ENCODE data around the gene CBX2.

The CBX2 gene

DNA sequence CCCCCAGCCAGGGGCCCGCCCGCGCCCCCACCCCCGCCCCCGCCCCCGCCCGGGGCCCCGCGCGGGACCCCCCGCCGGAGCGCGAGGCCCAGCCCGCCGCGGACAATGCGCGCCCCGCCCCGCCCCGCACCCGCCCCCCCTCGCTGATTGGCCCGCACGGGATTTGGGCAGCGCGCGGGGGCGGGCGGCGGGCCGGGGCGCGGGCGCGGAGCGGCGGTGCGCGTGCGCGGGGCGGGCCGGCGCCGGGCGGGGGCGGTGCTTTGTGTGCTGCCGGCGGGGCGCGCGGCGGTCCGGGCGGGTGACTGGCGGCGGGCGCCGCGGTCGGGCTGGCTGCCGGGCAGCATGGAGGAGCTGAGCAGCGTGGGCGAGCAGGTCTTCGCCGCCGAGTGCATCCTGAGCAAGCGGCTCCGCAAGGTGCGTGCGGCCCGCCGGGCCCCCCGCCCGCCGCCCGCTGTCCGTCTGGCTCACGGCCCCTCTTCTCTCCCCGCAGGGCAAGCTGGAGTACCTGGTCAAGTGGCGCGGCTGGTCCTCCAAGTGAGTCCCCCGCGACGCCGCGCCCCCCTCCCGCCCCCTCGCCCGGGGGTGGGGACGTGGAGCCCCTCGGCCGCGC, at the start of gene CBX2:
Gene CBX2 (plus strand): TSS at position 255 of the 610 bp plus-strand sequence. CDS start 88 bp downstream, at position 343.
- TF ChIP-seq CTCF (IDR thresholded peaks at IDR 0.05; ENCODE audit: borderline replicate concordance, control extremely low read depth, extremely low read depth, insufficient read depth, missing control alignments) = no peak
- in situ Hi-C loops (cut with MboI; ENCODE audit: low sequenced_read_pairs, unreplicated experiment) = no loop called here
- peak; percentile 97 for DNase-seq (ENCODE audit: low spot score)

DNA sequence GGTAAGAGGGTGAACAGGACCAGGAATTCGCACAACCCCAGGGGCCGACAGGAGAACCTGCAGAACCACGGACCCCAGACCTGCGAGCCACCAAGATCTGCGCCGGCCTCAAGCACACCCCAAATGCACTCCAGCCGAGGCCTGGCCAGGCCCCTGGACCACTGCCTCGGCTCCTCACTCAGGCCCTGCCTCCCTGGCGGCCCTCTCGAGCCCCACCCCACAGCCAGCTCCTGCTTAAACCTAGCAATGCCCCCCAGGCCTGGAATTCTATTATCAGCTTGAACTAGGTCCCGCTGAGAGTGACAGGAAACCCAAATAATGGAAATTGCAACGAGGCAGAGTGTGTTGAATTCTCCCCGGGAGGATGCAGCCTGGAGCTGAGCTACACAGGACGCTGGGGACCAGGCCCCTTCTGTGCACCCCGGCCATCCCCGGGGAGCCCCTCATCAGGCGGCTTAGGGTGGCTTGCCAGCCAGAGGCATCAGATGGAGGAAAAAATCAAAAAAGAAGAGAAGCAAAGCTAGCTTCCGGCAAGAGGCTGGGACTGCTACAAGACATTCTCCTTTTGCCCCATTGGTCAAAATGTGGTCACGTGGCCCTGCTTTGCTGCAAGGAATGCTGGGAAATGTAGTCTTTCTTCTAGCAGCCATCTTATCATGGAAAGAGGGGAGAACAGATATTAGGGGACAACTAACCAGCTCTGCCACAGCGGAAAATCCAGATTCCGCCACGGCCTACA, 49.6 kb upstream of the CBX2 start:
- no peak for TF ChIP-seq CTCF (IDR thresholded peaks at IDR 0.05; ENCODE audit: borderline replicate concordance, control extremely low read depth, extremely low read depth, insufficient read depth, missing control alignments)
- peak; percentile 97 for DNase-seq (ENCODE audit: low spot score)
- in situ Hi-C loops (cut with MboI; ENCODE audit: low sequenced_read_pairs, unreplicated experiment) = no loop called here

DNA sequence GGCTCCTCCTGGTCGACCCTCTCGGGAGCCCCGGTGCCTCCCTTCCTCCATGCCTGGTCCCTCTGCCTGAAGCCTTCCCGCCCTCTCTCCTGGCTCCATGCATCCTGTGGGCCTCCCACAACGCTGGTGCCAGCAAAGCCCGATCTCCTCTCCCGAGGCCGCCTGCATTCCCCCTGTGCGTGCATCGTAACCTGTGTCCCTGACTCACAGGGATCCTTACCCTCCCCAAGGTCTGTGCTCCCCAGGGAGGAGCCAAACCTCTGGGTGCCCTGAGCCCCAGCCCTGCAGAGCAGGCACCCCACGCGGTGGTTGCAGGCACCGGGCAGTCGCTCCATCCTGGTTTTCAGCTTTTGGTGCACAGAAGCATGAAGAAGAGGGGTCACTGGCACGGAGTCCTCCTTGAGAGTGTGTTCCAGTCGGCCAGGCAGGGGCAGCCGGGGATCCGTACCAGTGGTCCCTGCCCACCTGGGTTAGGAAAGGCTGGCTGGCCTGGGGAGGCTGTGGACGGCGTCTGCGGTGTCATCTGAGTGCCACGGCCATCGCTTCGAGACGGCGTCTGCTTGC, 49.0 kb upstream of the CBX2 start:
- no peak for DNase-seq (ENCODE audit: low spot score)
- no peak for TF ChIP-seq CTCF (IDR thresholded peaks at IDR 0.05; ENCODE audit: borderline replicate concordance, control extremely low read depth, extremely low read depth, insufficient read depth, missing control alignments)
- in situ Hi-C loops (cut with MboI; ENCODE audit: low sequenced_read_pairs, unreplicated experiment) = no loop called here

DNA sequence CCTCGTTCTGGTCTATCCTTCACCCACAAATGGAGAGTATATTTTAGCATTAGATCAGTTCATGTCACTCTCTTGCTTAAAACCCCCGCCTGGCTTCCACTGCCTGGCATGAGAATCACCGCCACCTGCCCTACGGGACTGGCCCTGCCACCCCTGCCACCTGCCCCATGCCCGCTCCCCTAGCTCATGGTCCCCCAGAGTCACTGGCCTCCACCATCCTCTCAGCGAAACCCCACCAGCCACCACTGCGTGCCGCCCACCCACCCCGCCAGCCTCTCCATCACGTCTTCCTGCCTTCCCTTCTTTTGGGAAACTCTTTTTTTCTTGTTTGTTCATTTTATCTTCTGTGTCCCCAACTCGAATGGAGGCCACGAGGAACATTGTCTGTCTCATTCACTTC, 48.2 kb upstream of the CBX2 start:
- in situ Hi-C loops (cut with MboI; ENCODE audit: low sequenced_read_pairs, unreplicated experiment) = no loop called here
- no peak for DNase-seq (ENCODE audit: low spot score)
- no peak for TF ChIP-seq CTCF (IDR thresholded peaks at IDR 0.05; ENCODE audit: borderline replicate concordance, control extremely low read depth, extremely low read depth, insufficient read depth, missing control alignments)

- TF ChIP-seq CTCF (IDR thresholded peaks at IDR 0.05; ENCODE audit: borderline replicate concordance, control extremely low read depth, extremely low read depth, insufficient read depth, missing control alignments) = no peak
- in situ Hi-C loops (cut with MboI; ENCODE audit: low sequenced_read_pairs, unreplicated experiment) = no loop called here
- no peak for DNase-seq (ENCODE audit: low spot score)
Observed at GRCh38 chr17:79730437-79730768, 47.5 kb upstream of the CBX2 start.

DNA sequence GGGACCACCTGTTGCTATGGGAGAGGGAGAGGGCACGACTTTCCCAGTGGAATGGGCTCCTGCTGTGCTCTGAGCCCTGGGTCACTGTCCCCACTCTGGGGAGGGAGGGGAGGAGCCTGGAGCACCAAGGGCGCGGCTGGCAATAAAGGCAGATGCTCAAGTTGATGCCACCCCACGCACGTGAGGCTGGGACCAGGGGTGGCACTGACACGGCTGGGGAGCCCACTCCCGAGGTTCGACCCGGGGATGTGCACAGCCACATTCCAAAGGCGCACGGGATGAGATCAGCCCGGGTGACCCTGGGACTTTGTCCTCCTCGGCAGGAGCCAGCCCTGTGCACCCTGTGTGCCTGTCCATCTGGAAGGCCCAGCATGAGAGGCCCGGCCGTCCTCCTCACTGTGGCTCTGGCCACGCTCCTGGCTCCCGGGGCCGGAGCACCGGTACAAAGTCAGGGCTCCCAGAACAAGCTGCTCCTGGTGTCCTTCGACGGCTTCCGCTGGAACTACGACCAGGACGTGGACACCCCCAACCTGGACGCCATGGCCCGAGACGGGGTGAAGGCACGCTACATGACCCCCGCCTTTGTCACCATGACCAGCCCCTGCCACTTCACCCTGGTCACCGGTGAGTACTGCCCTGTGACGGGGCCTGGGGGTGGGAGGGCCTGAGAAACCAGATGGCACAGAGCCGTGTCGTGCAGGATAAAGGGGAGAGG, 47.0 kb upstream of the CBX2 start, which contains the start of gene ENPP7:
Gene ENPP7 (plus strand): TSS at position 175 of the 715 bp plus-strand sequence. CDS start 197 bp downstream, at position 372.
- TF ChIP-seq CTCF (IDR thresholded peaks at IDR 0.05; ENCODE audit: borderline replicate concordance, control extremely low read depth, extremely low read depth, insufficient read depth, missing control alignments) = no peak
- DNase-seq (ENCODE audit: low spot score) = no peak
- in situ Hi-C loops (cut with MboI; ENCODE audit: low sequenced_read_pairs, unreplicated experiment) = no loop called here

All from GM13976 (cell line).